Frontal cortex (tissue), 4 donors: ENCODE data around the gene OTOGL. TPM values are rescaled to one million over a fixed set of nuclear protein-coding genes. Genes with fewer than 3 reads are reported as not detected.
"Not testable (repeated sequence)": the region's sequence is repeated elsewhere in the genome, so short reads cannot be mapped to it uniquely, and the experiment has no call there.

ENCODE experiments used
- DNase-seq, 2 donors: peaks; one replicate each; pipeline ENCODE4 v3.0.0; 2012; ENCODE audit warnings: low spot score in 2 of 2
- FAIRE-seq: peaks from 2 replicates; lab custom pipeline; 2012; peaks lifted over from hg19 to GRCh38; lab: Jason Lieb, UNC
- total RNA-seq: library from RNA; depleted of rRNA; stranded (reverse); fragments of >200 nt; gene quantifications from one replicate; pipeline ENCODE4 v1.2.3, GENCODE V29; 2014
- donor health status: control.
- donor health status: control.
- donor health status: control.

Gene OTOGL
- total RNA-seq, 1 donor from 2014 or later: 0.41 TPM

DNA sequence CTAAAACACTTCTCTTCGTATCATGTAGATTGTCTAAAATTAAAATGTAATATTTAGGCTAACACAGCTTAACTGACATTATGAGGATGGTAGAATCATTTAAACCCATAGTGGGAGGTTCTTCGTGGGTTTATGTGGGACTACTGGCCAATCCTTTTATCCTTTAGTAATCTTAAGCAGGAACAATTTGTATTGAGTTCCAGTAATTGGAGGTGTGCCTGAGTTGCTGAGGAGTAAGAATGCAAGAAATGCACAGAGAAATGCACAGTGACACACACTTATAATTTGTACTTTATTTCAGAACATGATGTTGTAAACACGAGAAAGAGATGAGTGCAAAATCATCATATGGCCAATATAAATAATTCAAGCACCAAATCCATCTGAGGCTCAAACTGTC lies 22.3 kb downstream of the OTOGL start:
- DNase-seq (no peak), FAIRE-seq (no peak)

DNA sequence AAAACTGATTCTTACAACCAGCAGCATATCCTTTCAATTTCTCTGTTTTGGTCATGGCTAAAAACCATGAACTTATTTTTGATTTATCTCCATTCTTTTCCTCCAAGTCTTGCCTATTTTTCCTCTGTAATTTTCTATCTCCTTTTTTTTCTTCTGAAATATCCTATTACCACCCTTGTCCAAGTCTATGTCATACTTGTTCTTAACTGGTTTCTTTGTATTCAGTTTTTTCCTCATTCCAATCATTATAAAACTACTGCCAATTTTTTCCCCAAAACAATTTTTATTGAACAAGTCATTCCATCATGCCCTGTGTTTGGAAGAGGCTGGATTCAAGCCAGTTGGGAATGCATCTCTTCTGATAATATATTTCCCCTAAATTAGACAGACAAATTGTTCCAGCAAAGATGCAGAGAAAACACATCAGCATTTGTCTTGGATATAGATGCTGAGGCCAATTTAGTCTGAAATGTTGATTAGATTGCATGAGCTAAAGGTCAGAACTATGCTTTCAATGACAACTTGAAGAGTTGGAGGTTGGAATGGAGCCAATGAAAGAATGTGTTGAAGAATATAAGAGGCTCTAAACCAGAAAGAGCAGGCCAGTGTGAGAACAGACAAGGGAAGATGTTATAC lies 30.7 kb downstream of the OTOGL start:
- no peak for FAIRE-seq
- DNase-seq: no peak

DNA sequence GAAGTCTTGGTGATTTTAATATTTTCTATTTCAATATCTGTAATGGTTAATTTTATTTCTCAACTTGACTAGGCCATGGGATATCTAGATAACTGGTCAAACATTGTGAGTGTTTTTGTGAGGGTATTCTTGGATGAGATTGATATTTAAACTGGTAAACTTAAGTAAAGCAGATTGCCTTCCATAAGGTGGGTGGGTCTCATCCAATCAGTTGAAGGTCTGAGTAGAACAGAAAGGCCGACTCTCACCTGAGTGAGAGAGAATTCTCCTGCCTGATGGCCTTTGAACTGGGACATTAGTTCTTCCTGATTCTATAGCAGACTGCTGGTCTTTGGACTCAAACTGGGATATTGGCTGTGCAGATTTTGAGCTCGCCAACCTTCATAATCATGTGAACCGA lies 36.3 kb downstream of the OTOGL start:
- FAIRE-seq (no peak), DNase-seq (no peak)

DNA sequence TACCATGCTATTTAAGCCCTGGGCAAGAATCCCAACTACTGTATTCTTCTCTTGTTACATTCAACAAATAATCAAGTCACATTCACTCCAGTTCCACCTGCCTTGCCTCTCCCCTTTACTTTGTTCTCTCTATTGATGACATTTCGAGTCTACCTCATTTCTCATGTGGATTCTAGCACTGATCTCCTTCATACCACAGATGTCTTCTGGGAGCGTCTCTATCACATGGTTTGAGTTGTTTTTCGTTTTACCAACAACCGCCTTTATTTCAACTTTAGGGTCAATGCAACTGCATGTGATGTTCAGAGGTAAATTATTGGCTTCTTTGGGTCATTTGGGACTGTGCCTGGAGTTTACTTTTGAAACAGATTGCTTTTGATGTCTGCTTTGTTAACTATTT lies 40.7 kb downstream of the OTOGL start:
- FAIRE-seq (no peak), DNase-seq (no peak)

DNA sequence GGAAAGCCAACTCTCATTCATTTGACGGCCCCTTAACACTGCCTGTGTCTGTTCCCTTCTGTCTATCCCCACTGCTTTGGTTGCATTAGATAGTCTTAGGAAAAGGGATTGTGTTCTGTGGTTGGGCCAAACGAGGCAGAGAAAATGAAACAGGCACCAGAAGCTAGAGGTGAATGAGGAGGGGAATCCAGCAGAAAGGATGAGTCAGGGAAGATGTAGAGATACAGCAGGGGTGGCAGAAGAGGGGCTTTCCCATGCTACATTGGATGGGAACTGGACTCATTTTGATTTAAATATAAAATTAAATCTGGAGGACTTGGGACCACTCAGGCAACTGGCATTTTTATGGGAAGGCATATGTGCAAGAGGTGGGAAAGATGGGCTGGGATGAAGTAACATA lies 43.3 kb downstream of the OTOGL start:
- no peak for FAIRE-seq

DNA sequence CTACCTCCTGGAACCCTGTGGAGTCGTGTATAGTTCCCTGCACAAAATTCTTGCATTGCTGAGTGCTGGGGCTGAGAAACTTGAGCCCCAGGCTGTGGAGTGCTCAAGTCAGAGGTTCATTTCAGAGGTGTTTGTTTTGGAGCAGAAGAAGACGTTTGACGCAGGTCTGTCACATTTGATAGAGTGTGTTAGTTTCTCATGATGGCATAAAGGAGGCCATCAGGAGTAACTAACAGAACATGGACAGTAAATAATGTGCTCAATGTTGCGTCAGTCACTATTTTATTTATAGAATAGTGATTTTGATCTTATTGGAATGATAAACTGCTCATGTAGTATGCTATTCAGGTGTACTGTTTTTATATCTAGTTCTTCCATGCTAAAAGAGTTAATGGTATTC lies 44.2 kb downstream of the OTOGL start:
- no peak for FAIRE-seq

More for the DNA sequence above, 43.3 kb downstream of the OTOGL start:
- DNase-seq: no peak

DNA sequence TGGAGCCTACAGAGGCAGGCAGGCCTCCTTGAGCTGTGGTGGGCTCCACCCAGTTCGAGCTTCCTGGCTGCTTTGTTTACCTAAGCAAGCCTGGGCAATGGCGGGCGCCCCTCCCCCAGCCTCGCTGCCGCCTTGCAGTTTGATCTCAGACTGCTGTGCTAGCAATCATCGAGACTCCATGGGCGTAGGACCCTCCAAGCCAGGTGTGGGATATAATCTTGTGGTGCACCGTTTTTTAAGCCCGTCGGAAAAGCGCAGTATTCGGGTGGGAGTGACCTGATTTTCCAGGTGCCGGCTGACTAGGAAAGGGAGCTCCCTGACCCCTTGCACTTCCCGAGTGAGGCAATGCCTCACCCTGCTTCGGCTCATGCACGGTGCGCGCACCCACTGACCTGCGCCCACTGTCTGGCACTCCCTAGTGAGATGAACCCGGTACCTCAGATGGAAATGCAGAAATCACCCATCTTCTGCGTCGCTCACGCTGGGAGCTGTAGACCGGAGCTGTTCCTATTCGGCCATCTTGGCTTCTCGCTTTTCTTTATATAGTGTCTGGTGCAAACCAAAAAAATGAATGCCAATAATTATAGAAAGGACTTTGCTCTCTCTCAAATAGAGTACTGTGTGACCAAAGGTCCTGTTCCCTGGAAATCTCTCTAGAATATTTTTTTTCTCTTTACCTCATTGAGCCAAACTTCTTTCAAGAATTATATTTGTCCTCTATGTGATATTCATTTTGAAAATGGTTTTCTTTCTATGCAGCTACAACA lies 50.4 kb downstream of the OTOGL start:
- not testable (repeated sequence) for FAIRE-seq, DNase-seq

More for the DNA sequence above, 44.2 kb downstream of the OTOGL start:
- DNase-seq: no peak

DNA sequence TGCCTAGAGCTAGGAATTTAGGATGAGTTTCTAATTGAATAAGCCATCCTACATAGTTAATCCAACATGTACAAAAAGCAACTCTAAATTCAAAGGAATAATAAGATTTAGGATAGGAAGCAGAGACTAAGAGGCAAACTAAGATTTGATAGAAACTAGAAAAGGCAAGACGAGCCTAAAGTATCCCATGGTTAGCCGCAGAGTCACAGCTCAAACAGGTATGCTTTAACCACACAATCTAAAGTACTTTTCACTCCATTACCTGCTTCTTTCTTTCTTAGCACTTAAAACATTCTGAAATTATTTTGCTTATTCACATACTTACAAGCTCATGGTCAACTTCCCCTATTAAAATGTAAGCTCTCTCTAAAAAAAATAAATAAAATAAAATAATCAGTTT lies 51.8 kb downstream of the OTOGL start:
- FAIRE-seq: no peak

DNA sequence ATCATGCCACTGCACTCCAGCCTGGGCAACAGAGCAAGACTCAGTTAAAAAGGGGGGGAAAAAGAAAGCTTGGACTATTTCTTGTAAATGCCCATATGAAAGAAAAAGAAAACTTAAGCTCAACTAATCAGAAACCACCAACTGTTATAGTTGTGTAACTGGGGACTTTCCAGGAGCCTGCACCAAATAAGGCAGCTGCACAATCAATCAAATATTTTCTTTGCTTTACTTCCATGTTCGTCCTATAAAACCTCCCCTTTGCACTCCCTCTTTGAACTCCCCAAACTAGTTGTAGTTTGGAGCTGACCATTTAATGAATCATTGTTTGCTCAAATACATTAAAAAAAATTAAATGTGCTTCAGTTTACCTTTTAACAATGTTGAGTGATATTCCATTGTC lies 54.9 kb downstream of the OTOGL start:
- DNase-seq (no peak), FAIRE-seq (no peak)

More for the DNA sequence above, 51.8 kb downstream of the OTOGL start:
- DNase-seq: no peak

DNA sequence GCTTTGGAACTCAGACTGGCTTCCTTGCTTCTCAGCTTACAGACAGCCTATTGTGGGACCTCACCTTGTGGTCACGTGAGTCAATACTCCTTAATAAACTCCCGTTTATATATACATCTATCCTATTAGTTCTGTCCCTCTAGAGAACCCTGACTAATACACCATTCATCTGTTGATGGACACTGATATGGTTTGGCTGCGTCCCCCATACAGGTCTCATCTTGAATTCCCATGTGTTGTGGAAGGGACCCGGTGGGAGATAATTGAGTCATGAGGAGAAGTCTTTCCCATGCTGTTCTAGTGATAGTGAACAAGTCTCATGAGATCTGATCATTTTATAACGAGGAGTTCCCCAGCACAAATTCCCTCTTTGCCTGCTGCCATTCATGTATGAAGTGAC lies 57.0 kb downstream of the OTOGL start:
- no peak for DNase-seq
- FAIRE-seq: no peak

DNA sequence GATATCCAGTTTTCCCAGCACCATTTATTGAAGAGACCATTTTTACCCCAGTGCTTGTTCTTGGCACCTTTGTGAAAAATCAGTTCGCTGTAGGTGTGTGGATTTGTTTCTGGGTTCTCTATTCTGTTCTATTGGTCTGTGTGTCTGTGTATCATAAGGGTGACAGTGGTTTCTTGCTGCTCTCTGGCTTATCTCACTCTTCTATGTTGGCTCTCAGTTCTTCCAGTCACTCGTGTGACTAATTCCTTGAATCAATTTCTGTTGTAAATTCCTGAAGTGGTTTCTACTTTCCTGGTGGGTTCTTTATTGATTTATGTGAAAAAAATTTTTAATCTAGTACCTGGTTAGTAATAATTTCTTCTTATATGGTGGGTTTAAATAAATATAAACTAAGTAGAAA lies 58.3 kb downstream of the OTOGL start:
- DNase-seq (no peak), FAIRE-seq (no peak)

DNA sequence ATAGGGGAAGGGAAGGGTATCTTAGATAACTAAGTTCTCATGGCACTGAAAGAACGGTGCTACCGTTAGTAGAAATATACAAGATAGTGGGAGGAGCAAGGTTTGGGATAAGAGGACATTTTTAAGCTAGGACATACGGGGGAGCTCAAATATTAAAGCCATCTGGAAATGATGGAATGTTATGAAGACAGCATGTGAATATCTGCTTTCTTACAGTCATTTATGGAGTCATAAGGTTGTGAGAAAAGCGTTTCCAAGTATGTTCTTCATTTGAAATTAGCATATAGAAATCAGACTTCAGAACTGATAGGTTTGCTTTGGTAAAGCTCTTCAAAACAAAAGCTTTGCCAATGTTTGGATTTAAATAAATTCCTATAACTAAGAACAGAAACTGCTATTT lies 62.3 kb downstream of the OTOGL start:
- DNase-seq (no peak), FAIRE-seq (no peak)

DNA sequence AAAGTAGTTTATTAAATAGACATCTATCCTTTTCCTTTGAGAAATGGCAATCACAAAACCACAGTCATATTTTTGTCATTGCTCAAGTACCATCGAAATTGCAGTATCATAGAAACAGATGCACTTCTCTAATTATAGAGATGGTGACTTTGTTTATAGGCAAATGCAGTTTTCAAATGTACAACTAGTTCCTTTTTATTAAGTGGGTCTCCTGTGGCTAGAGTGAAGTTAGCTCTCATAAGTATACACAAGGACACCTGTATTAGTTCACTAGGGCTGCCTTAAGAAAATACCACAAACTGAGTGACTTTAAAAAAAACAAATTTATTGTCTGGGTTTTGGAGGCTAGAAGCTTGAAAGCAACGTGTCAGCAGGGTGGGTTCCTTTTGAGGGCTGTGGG lies 62.8 kb downstream of the OTOGL start:
- FAIRE-seq: no peak
- DNase-seq: no peak

DNA sequence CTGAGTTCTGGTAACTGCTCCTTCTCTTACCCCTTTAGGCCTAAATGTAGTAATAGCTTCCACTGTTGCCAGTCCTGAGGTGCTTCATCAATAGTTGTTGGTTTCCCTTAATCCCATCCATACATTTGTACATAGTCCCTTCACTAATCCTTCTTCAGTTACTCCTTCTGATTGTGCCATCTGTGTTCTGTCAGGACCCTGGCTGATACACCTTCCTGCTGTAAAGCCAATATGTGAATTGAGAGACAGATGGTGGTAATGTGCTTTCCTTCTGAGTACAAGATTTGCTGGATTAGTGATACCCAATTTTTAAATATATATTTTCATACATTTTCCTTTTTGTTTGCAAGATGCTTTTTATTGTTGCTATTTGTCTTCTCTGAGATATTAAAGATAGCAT lies 66.4 kb downstream of the OTOGL start:
- FAIRE-seq (no peak), DNase-seq (no peak)

DNA sequence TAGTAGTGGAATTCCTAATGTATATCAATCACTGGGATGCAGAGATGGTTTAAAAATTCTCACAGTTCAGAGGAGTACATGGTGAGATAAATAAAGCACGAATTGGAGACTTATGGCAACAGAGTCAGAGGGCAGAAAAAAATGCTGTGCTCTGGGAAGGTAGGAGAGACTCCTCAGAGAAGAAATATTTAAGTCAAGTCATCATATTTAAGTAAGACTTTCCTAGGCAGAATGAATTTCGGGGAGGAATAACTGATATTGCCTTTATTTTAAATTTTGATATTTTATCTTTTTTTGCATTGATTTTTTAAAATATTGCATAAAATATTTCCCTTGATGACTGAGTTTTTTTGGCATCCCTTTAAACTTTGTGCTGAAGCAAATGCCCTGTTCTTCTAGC lies 67.4 kb downstream of the OTOGL start:
- DNase-seq (no peak), FAIRE-seq (no peak)

DNA sequence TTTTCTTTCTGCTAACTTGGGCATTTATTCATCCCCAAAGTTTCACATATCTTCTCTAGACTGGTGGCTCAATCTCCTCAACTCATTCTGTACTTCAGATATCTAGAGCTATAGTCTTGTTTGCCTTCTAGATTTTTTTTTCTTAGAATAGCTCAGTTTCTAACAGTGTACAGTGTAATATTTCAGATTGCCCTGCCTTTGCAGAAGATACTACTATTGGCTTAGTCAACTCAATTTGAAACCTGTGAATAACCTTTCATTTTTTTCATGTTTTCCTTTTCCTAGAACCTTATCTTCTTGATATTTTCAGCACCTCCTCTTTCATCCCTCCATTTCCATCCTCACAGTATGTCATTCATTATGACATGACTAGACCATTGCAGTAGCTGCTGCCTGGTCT lies 69.6 kb downstream of the OTOGL start:
- FAIRE-seq (no peak), DNase-seq (no peak)

DNA sequence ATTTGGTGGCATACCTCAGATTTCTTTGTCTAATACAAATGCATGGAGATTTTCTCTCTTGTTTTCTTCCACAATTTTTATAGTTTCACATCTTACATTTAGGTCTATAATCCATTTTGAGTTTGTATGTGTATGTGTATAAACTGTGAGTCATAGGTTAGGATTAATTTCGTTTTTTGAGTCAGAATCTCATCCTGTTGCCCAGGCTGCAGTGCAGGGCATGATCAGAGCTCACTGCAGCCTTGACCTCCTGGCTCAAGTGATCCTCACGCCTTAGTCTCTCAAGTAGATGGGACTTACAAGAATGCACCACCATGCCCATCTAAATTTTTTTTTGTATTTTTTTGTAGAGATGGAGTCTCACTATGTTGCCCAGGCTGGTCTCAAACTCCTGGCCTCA lies 71.6 kb downstream of the OTOGL start:
- FAIRE-seq (no peak), DNase-seq (no peak)

DNA sequence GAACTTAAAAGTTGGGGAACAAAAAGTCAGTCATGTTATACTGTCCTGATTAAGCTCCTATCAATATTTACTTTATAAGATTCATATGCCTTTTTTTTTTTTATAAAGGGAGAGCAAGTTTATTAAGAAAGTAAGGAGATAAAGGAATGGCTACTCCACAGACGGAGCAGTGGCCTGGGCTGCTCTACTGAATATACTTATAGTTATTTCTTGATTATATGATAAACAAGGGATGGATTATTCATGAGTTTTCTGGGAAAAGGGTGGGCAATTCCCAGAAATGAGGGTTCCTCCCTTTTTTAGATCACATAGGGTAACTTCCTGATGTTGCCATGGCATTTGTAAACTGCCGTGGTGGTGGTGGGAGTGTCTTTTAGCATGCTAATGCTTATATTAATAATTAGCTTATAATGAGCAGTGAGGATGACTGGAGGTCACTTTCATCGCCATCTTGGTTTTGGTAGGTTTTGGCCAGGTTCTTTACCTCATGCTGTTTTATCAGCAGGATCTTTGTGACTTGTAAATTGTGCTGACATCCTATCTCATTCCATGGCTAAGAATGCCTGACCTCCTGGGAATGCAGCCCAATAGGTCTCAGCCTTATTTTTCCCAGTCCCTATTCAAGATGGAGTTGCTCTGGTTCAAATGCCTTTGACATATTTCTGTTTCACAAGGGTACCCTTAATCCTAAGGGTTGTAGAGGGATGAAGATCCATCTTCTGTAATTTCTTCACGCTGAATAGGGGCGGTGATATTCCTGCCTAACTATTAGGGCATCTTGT lies 73.9 kb downstream of the OTOGL start:
- DNase-seq (no peak), FAIRE-seq (no peak)

DNA sequence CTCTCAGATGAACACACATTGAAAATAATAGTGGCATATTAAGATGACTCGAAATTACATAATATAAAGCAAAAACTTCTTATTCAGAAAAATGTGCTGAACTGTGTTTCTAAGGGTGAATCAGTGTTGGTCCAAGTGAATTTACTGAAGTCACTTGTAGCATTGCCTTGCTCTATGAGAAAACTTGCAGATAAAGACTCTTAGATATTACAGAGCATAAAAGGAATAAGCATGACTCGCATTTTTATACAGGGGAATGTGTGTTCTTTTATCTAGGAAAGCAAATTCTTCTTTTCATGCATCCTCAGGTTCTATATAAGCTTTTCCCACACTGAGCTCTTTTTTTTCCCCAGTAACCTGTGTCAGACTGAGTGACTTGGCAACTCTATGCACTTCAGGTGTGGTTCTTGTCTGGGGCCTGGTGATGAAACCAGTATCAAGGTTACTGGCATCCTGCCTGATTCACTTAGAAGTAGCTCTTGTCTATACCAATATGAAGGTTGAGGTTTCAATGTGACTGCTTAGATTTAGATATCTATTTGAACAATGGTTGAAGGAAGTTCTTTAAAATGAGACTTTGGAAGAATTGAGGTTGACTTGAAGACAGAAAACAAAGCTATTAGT lies 76.1 kb downstream of the OTOGL start:
- DNase-seq (no peak), FAIRE-seq (no peak)

DNA sequence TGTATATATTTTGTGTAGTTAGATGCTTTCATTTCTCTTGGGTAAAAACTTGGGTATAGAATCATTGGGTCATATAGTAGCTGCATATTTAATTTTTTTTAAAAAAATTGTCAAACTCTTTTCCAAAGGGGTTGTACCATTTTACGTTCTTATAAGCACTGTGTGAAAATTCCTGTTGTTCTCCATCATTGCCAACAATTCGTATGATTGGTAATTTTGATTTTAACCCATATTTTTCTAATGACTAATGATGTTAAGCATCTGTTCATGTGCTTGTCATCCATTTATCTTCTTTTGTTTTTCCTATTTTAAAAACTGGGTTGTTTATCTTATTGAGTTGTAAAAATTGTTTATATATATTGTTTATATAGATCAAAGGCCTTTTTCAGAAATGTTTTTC lies 77.4 kb downstream of the OTOGL start:
- FAIRE-seq (peak; percentile 62), DNase-seq (no peak)

DNA sequence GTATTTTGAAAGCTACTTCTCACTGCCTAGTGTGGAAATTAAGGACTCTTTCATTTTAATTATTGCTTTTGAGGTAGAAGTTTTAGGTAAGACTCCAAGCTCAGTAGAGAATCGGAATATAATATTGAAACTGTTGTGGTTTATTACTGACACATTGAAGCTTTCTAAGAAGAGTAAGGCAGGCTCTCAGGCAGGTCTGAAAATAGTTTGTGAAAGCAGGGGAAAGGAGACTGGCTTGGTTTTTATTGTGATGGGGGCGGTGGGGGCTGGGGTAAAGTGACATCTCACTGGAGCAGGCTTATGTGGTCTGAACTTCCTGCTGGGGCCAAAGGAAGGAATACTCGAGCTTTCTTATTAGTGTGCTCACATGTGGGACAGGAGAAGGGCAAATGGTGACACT lies 79.5 kb downstream of the OTOGL start:
- FAIRE-seq (no peak), DNase-seq (no peak)
